Mammary epithelial cell (primary cell): ENCODE measurements around the gene SDR39U1.

Experiments
- CTCF ChIP-seq, 2 donors: IDR thresholded peaks in 1 of 2; conservative IDR thresholded peaks in 1 of 2; 2 replicates each; pipeline ENCODE4 v1.5.1; 2011 to 2012; ENCODE audit warnings: inconsistent platforms in 2 of 2, low read length in 2 of 2, mild to moderate bottlenecking in 2 of 2, control low read depth in 1 of 2, low read depth in 1 of 2; ENCODE audit not compliant: insufficient read depth in 1 of 2; ENCODE audit errors: extremely low read depth in 1 of 2
- EZH2 ChIP-seq: IDR thresholded peaks from 2 replicates; pipeline ENCODE4 v1.6.1; 2012; ENCODE audit warnings: low read length, inconsistent platforms, borderline replicate concordance

- TF ChIP-seq CTCF (conservative IDR thresholded peaks at IDR 0.05 in 1 of 2, IDR thresholded peaks at IDR 0.05 in 1 of 2; ENCODE audit: extremely low read depth in 1 of 2, insufficient read depth in 1 of 2, low read depth in 1 of 2, low read length in 2 of 2): peak in 1 of 2 donors; percentile 14
- no peak for TF ChIP-seq EZH2
Observed at GRCh38 chr14:24442240-24443052, at the start of gene SDR39U1.
